ENCODE results near the gene ARID5B.

ARID5B gene

GRCh38 chr10:61937631-61938351 lies 36.3 kb downstream of the ARID5B start:
- DNase-seq (ENCODE audit: low read depth), result no peak

GRCh38 chr10:61939902-61940301 lies 38.4 kb downstream of the ARID5B start:
- no peak for DNase-seq (ENCODE audit: low read depth)

GRCh38 chr10:61941202-61941681 lies 39.7 kb downstream of the ARID5B start:
- DNase-seq (ENCODE audit: low read depth), result no peak

- DNase-seq (ENCODE audit: low read depth), result no peak
Observed at GRCh38 chr10:61942604-61943461, 41.3 kb downstream of the ARID5B start.

- DNase-seq (ENCODE audit: low read depth), result no peak
Observed at GRCh38 chr10:61943674-61944378, 42.3 kb downstream of the ARID5B start.

GRCh38 chr10:61944410-61945147 lies 43.1 kb downstream of the ARID5B start:
- no peak for DNase-seq (ENCODE audit: low read depth)

GRCh38 chr10:61949687-61950086 lies 48.2 kb downstream of the ARID5B start:
- DNase-seq (ENCODE audit: low read depth), result no peak

- DNase-seq (ENCODE audit: low read depth), result no peak
Observed at GRCh38 chr10:61950449-61951143, 49.1 kb downstream of the ARID5B start.

- DNase-seq (ENCODE audit: low read depth), result no peak
Observed at GRCh38 chr10:61951144-61951483, 49.6 kb downstream of the ARID5B start.

GRCh38 chr10:61952028-61952674 lies 50.7 kb downstream of the ARID5B start:
- DNase-seq (ENCODE audit: low read depth), result no peak

- DNase-seq (ENCODE audit: low read depth), result no peak
Observed at GRCh38 chr10:61953183-61953582, 51.7 kb downstream of the ARID5B start.

- no peak for DNase-seq (ENCODE audit: low read depth)
Observed at GRCh38 chr10:61957806-61958205, 56.3 kb downstream of the ARID5B start.

- DNase-seq (ENCODE audit: low read depth), result no peak
Observed at GRCh38 chr10:61958311-61958710, 56.8 kb downstream of the ARID5B start.

GRCh38 chr10:61958805-61959204 lies 57.3 kb downstream of the ARID5B start:
- no peak for DNase-seq (ENCODE audit: low read depth)

- no peak for DNase-seq (ENCODE audit: low read depth)
Observed at GRCh38 chr10:61959814-61960213, 58.3 kb downstream of the ARID5B start.

- DNase-seq (ENCODE audit: low read depth), result no peak
Observed at GRCh38 chr10:61960396-61961120, 59.1 kb downstream of the ARID5B start.

- DNase-seq (ENCODE audit: low read depth), result peak; percentile 20
Observed at GRCh38 chr10:61961278-61961677, 59.8 kb downstream of the ARID5B start.

GRCh38 chr10:61962971-61963370 lies 61.5 kb downstream of the ARID5B start:
- DNase-seq (ENCODE audit: low read depth), result no peak

GRCh38 chr10:61963669-61964058 lies 62.2 kb downstream of the ARID5B start:
- no peak for DNase-seq (ENCODE audit: low read depth)

- DNase-seq (ENCODE audit: low read depth), result no peak
Observed at GRCh38 chr10:61964059-61964709, 62.7 kb downstream of the ARID5B start.

Data from T-helper 22 cell (primary cell).